H9 (cell line): ENCODE results near the gene KIAA0753. TPM values are rescaled to one million over a fixed set of nuclear protein-coding genes. Genes with fewer than 3 reads are reported as not detected.

Source experiments
- DNase-seq: peaks from one replicate; pipeline ENCODE4 v3.0.0-alpha.2; 2017
- H2AFZ ChIP-seq: one replicate; pipeline ENCODE4 v1.6.1; 2013; ENCODE audit warnings: mild to moderate bottlenecking, low read length, control low read depth, moderate library complexity
- H2AK5ac ChIP-seq: 2 replicates; pipeline ENCODE4 v1.6.1; 2013; ENCODE audit warnings: low read length, control low read depth, mixed read lengths; ENCODE audit not compliant: insufficient read length
- H2BK120ac ChIP-seq: one replicate; pipeline ENCODE4 v1.6.1; 2013; ENCODE audit warnings: low read depth, mild to moderate bottlenecking, low read length, control low read depth, inconsistent platforms; ENCODE audit not compliant: poor library complexity, severe bottlenecking
- H2BK12ac ChIP-seq: 2 replicates; pipeline ENCODE4 v1.6.1; 2013; ENCODE audit warnings: low read length, control low read depth, mixed read lengths, low read depth; ENCODE audit not compliant: insufficient read length
- H2BK15ac ChIP-seq: 2 replicates; pipeline ENCODE4 v1.6.1; 2013; ENCODE audit warnings: low read depth, low read length, control low read depth
- H2BK20ac ChIP-seq: one replicate; pipeline ENCODE4 v1.6.1; 2013; ENCODE audit warnings: low read depth, mild to moderate bottlenecking, low read length, control low read depth, inconsistent platforms; ENCODE audit not compliant: poor library complexity, severe bottlenecking
- H2BK5ac ChIP-seq: 2 replicates; pipeline ENCODE4 v1.6.1; 2013; ENCODE audit warnings: low read length, control low read depth, mixed read lengths; ENCODE audit not compliant: insufficient read length
- H3K14ac ChIP-seq: 2 replicates; pipeline ENCODE4 v1.6.1; 2013; ENCODE audit warnings: low read length, control low read depth; ENCODE audit not compliant: insufficient read depth
- H3K18ac ChIP-seq: 2 replicates; pipeline ENCODE4 v1.6.1; 2013; ENCODE audit warnings: low read depth, mild to moderate bottlenecking, mixed read lengths, low read length, control low read depth; ENCODE audit not compliant: insufficient read length
- H3K23ac ChIP-seq: 2 replicates; pipeline ENCODE4 v1.6.1; 2013; ENCODE audit warnings: low read length, control low read depth, mixed read lengths, low read depth; ENCODE audit not compliant: insufficient read length
- H3K23me2 ChIP-seq: 2 replicates; pipeline ENCODE4 v1.6.1; 2013; ENCODE audit warnings: low read depth, mild to moderate bottlenecking, mixed read lengths, low read length, control low read depth; ENCODE audit not compliant: insufficient read length, poor library complexity, severe bottlenecking
- H3K27ac ChIP-seq: 2 replicates; pipeline ENCODE4 v1.5.1; 2013; ENCODE audit warnings: low read length, control low read depth, mixed read lengths, low read depth; ENCODE audit not compliant: insufficient read length
- H3K27me3 ChIP-seq: 2 replicates; pipeline ENCODE4 v1.6.1; 2013; ENCODE audit warnings: low read length, control low read depth, inconsistent platforms; ENCODE audit not compliant: insufficient read depth
- H3K4ac ChIP-seq: 2 replicates; pipeline ENCODE4 v1.6.1; 2013; ENCODE audit warnings: low read depth, mild to moderate bottlenecking, control low read depth, inconsistent platforms, low read length, moderate library complexity
- H3K4me1 ChIP-seq: 2 replicates; pipeline ENCODE4 v1.6.1; 2013; ENCODE audit warnings: low read length, control low read depth, inconsistent platforms; ENCODE audit not compliant: insufficient read depth
- H3K4me2 ChIP-seq: 2 replicates; pipeline ENCODE4 v1.6.1; 2013; ENCODE audit warnings: low read length, control low read depth, mixed read lengths; ENCODE audit not compliant: insufficient read length, insufficient read depth
- H3K56ac ChIP-seq: 2 replicates; pipeline ENCODE4 v1.6.1; 2013; ENCODE audit warnings: low read depth, mild to moderate bottlenecking, mixed read lengths, low read length, control low read depth; ENCODE audit not compliant: insufficient read length
- H3K79me1 ChIP-seq: 2 replicates; pipeline ENCODE4 v1.6.1; 2013; ENCODE audit warnings: low read depth, mild to moderate bottlenecking, moderate library complexity, low read length, control low read depth, inconsistent platforms; ENCODE audit not compliant: insufficient read depth, poor library complexity, severe bottlenecking
- H3K79me2 ChIP-seq: 2 replicates; pipeline ENCODE4 v1.6.1; 2013; ENCODE audit warnings: low read length, control low read depth, inconsistent platforms; ENCODE audit not compliant: insufficient read depth
- H3K9ac ChIP-seq: 2 replicates; pipeline ENCODE4 v1.6.1; 2013; ENCODE audit warnings: low read length, control low read depth, mixed read lengths; ENCODE audit not compliant: insufficient read length; ENCODE audit errors: extremely low read depth
- H3K9me3 ChIP-seq: one replicate; pipeline ENCODE4 v1.6.1; 2013; ENCODE audit warnings: low read depth, low read length, inconsistent platforms; ENCODE audit not compliant: control insufficient read depth
- H3T11ph ChIP-seq: one replicate; pipeline ENCODE4 v1.6.1; 2013; ENCODE audit warnings: mild to moderate bottlenecking, low read length, control low read depth, inconsistent platforms
- H4K20me1 ChIP-seq: one replicate; pipeline ENCODE4 v1.6.1; 2013; ENCODE audit not compliant: control insufficient read depth, insufficient read length, insufficient read depth
- H4K5ac ChIP-seq: 2 replicates; pipeline ENCODE4 v1.6.1; 2013; ENCODE audit warnings: low read depth, mild to moderate bottlenecking, mixed read lengths, low read length, control low read depth; ENCODE audit not compliant: insufficient read length
- H4K8ac ChIP-seq: replicated peaks from 2 replicates; pipeline ENCODE4 v1.6.1; 2013; ENCODE audit warnings: low read length, control low read depth, mixed read lengths, low read depth; ENCODE audit not compliant: insufficient read length
- H4K91ac ChIP-seq: 2 replicates; pipeline ENCODE4 v1.6.1; 2013; ENCODE audit warnings: low read depth, mild to moderate bottlenecking, moderate library complexity, mixed read lengths, low read length, control low read depth; ENCODE audit not compliant: insufficient read length
- H3K27ac Mint-ChIP-seq, 3 experiments: 2 replicates in 2 of 3; 3 replicates in 1 of 3; pipeline ENCODE4 v1.8.0; 2020 to 2021; ENCODE audit warnings: mixed read lengths in 3 of 3, mild to moderate bottlenecking in 1 of 3, moderate library complexity in 1 of 3
- H3K27me3 Mint-ChIP-seq: 2 replicates; pipeline ENCODE4 v1.8.0; 2021; ENCODE audit warnings: low read depth, mild to moderate bottlenecking, moderate library complexity, mixed read lengths
- H3K36me3 Mint-ChIP-seq, 3 experiments: 2 replicates in 2 of 3; 3 replicates in 1 of 3; pipeline ENCODE4 v1.8.0; 2020 to 2021; ENCODE audit warnings: low read depth in 3 of 3, mixed read lengths in 3 of 3; ENCODE audit not compliant: insufficient read depth in 1 of 3
- H3K4me1 Mint-ChIP-seq, 2 experiments: 2 replicates each; pipeline ENCODE4 v1.8.0; 2020; ENCODE audit warnings: mixed read lengths in 2 of 2
- H3K4me3 Mint-ChIP-seq, 2 experiments: 2 replicates in 1 of 2; 3 replicates in 1 of 2; pipeline ENCODE4 v1.8.0; 2020 to 2021; ENCODE audit warnings: mild to moderate bottlenecking in 2 of 2, mixed read lengths in 2 of 2, moderate library complexity in 1 of 2
- H3K9me3 Mint-ChIP-seq, 2 experiments: 2 replicates in 1 of 2; 3 replicates in 1 of 2; pipeline ENCODE4 v1.8.0; 2020; ENCODE audit warnings: mild to moderate bottlenecking in 2 of 2, mixed read lengths in 2 of 2, moderate library complexity in 1 of 2
- WGBS: extraction: QIAGEN DNeasy Blood & Tissue Kit; methylation state at CpG from one replicate; pipeline ENCODE4 v1.1.7; 2013; ENCODE audit warnings: missing lambda C conversion rate, low lambda C conversion rate, mixed read lengths; ENCODE audit not compliant: insufficient read length; ENCODE audit errors: extremely low coverage; 5-methylcytosine and 5-hydroxymethylcytosine counted together
- total RNA-seq: library from RNA; stranded (reverse); gene quantifications from 2 replicates; pipeline ENCODE4 v1.2.1, GENCODE V29; 2021
- TF ChIP-seq, protein P1 (sequence below): fragments of 200-600 bp; sonication (generic); conservative IDR thresholded peaks from 3 replicates; pipeline ENCODE4 v1.8.0; 2021; ENCODE audit warnings: antibody characterized with exemption, mild to moderate bottlenecking

KIAA0753 gene
- total RNA-seq, 1 experiment from 2014 or later: 37.2 TPM

DNA sequence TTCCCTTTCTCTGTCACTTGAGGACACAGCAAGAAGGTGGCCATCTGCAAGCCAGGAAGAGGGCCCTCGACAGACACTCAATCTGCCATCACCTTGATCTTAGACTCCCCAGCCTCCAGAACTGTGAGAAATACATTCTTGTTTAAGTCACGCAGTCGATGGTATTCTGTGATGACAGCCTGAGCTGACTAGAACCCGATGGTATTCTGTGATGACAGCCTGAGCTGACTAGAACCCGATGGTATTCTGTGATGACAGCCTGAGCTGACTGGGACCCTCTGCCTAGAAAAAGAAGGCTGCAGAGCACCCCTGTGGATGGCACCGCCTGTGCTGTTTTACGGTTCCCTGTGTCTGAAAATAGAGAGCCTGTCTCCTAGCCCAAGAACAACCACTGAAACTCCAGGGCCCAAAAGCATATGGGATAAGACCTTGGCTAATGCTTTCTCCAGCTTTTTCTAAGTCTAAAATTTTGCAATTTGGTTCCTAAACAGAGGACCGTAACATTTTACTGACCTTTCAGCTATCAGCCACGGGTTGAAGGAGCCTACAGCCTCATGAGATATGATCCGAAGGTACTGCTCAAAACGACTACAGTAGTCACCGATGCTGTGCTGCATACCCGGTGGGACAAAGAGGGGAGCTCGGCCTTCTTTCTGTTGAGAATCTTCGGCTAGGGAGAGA, 51.1 kb downstream of the KIAA0753 start:
- Histone ChIP-seq H4K5ac (no peak overlapping the region), H3K27ac (no peak overlapping the region), H3K9ac (no peak overlapping the region), H3K9me3 (no peaks in the 10 kb centered on the region), H3K4me1 (no peaks in the 10 kb centered on the region), H2BK20ac (no peak overlapping the region), H3K56ac (no peak overlapping the region), H3K23ac (no peak overlapping the region), H3K4me2 (no peak overlapping the region), H4K8ac (no peak overlapping the region), H4K91ac (no peak overlapping the region), H2BK12ac (no peak overlapping the region), H2AFZ (no peak overlapping the region), H2BK15ac (no peak overlapping the region), H3K18ac (no peak overlapping the region), H3K27me3 (no peaks in the 10 kb centered on the region), H2BK5ac (no peak overlapping the region), H2AK5ac (no peak overlapping the region), H3K79me1 (no peaks in the 10 kb centered on the region), H3K23me2 (no peaks in the 10 kb centered on the region), H3T11ph (no peak overlapping the region), H2BK120ac (no peak overlapping the region), H3K79me2 (no peaks in the 10 kb centered on the region), H3K14ac (no peak overlapping the region), H4K20me1 (no peaks in the 10 kb centered on the region), H3K4ac (no peak overlapping the region)
- H3K4me1 Mint-ChIP-seq: peaks cover 5 to 9% of the 10 kb centered on the region in 2 experiments
- H3K9me3 Mint-ChIP-seq: no peaks in the 10 kb centered on the region; a peak in 1 of 5 replicates
- no peak for DNase-seq
- WGBS: no CpG with 5 or more reads among the region's 15 CpGs
- no peaks in the 10 kb centered on the region for H3K27me3 Mint-ChIP-seq
- H3K4me3 Mint-ChIP-seq: no peak overlapping the region
- TF ChIP-seq, protein P1, sequence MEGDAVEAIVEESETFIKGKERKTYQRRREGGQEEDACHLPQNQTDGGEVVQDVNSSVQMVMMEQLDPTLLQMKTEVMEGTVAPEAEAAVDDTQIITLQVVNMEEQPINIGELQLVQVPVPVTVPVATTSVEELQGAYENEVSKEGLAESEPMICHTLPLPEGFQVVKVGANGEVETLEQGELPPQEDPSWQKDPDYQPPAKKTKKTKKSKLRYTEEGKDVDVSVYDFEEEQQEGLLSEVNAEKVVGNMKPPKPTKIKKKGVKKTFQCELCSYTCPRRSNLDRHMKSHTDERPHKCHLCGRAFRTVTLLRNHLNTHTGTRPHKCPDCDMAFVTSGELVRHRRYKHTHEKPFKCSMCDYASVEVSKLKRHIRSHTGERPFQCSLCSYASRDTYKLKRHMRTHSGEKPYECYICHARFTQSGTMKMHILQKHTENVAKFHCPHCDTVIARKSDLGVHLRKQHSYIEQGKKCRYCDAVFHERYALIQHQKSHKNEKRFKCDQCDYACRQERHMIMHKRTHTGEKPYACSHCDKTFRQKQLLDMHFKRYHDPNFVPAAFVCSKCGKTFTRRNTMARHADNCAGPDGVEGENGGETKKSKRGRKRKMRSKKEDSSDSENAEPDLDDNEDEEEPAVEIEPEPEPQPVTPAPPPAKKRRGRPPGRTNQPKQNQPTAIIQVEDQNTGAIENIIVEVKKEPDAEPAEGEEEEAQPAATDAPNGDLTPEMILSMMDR: no peak
- peaks cover 46 to 77% (median 75%) of the 10 kb centered on the region in 3 experiments for H3K36me3 Mint-ChIP-seq
- H3K27ac Mint-ChIP-seq: no peak overlapping the region
